T-helper 9 cell (primary cell): ENCODE results near the gene AOAH.
"Not testable (repeated sequence)": the region's sequence is repeated elsewhere in the genome, so short reads cannot be mapped to it uniquely, and the experiment has no call there.

Experiments used
- DNase-seq: peaks from one replicate; pipeline ENCODE4 v3.0.0-alpha.2; 2020

AOAH gene

GRCh38 chr7:36535866-36536664, 188.2 kb downstream of the AOAH start:
- no peak for DNase-seq

DNA sequence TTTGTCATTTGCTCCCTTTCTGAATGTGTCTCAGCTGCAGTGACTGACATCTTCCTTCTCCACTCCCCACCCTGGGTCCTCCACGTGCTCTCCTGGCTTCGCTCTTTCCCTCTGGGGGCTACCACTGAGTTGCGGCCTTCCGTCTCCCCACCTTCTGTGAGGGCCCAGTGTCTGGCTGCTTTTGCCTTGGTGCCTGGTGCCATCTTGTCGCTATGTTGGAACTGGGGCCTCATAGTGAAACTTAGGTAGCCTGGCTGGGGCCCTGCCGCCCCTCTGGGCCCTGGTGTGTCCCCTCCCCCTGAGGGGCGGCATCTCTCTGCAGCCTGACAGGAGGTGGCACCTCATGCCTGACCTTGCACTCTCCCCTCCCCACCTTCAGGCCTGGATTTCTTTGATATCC, 190.6 kb downstream of the AOAH start:
- DNase-seq, result no peak

GRCh38 chr7:36532981-36533499, 191.3 kb downstream of the AOAH start:
- DNase-seq, result no peak

DNA sequence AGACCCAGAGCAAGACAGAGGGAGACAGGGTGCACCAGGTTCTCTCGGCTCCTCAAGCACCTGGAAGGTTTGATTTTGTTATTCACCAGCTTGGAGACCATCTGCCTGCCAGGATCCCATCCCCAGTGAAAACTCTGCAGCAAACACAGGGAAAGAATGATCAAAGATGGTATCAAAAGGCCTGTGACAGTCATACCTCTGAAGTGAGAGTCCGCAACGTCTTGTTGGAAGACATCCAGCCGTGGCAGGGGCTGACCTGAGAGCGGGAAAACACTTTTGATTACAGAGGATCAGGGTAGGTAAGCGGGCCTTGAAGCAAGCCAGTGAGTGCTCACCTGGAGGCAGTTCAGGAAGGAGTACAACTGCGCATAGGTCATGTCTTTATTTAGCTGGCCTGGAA, 192.3 kb downstream of the AOAH start:
- DNase-seq, result no peak

DNA sequence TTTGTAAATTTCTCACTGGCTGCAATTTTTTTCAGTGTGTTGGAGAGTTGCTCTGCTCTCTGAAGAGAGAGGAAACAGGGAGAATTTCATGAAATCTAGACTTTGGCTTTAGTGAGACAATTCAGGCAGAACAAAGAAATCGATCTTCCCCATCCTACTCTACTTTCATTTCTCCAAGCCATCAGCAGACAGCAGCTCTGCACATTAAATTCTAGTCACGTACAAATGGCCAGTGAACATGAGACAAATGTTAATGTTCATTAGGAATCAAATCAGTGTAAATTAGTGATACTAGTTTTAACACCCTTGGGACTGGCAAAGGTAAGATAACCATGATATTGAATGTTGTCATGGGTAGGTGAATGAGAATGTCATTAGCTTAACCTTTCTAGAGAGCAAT, 193.8 kb downstream of the AOAH start:
- no peak for DNase-seq

GRCh38 chr7:36527549-36527913, 196.8 kb downstream of the AOAH start:
- no peak for DNase-seq

DNA sequence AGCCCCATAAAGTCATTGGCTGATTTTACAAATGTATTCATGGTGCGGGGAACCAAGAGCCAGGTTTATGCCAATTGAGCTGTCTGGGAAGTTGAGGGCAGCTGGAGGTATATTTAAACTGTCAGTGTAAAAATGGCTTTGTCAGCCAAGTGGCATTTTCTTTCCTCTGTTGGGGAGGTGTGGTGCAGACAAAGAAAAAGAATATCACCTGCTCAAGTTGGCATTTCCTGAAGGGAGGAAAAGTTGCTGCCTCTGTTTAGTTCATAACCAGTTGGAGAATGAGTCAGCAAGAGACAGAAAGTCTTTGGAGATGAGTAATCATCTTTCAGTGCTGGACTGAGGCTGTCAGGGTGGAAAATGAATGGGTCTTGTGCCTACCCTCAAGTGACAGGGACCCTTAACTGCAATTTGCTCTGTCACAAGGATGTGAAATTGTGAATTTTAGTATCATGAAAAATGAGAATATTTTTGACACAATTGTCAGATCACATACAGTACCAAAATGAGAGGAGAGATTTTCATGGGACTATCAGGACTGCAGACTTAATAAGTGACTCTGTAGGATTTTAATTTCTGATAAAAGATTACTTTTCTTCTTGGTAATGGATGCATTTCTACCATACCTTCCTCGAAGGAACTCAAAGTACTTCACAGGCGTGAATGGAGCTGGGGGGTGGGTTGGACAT, 197.3 kb downstream of the AOAH start:
- no peak for DNase-seq

GRCh38 chr7:36523371-36524101, 200.8 kb downstream of the AOAH start:
- no peak for DNase-seq

GRCh38 chr7:36522453-36523007, 201.8 kb downstream of the AOAH start:
- no peak for DNase-seq

GRCh38 chr7:36521911-36522310, 202.4 kb downstream of the AOAH start:
- no peak for DNase-seq

DNA sequence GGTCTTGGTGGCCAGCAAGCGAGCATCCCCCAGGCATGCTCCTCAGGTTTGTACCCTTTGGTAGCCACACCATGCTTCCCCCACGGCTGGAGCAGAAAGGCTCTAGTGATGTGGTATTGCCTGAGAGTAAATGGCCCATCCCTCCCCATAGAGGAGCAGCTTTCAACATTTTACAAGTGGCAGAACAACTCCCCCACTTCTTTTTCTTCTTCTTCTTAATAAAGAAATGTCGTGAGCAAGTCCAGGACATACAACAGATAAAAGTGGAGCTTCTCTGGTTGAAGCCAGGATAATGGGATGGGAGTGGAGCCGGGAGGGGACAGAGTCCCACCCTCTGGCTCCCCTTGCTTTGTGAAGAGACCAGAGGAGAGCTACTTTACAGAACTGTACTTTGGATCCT, 203.2 kb downstream of the AOAH start:
- DNase-seq, result no peak

GRCh38 chr7:36515847-36516246, 208.4 kb downstream of the AOAH start:
- DNase-seq, result no peak

GRCh38 chr7:36514289-36515243, 209.7 kb downstream of the AOAH start:
- no peak for DNase-seq

- DNase-seq, result no peak
These were observed 210.9 kb downstream of the AOAH start for GRCh38 chr7:36513393-36513792.

GRCh38 chr7:36512616-36513015, 211.7 kb downstream of the AOAH start:
- DNase-seq, result no peak

DNA sequence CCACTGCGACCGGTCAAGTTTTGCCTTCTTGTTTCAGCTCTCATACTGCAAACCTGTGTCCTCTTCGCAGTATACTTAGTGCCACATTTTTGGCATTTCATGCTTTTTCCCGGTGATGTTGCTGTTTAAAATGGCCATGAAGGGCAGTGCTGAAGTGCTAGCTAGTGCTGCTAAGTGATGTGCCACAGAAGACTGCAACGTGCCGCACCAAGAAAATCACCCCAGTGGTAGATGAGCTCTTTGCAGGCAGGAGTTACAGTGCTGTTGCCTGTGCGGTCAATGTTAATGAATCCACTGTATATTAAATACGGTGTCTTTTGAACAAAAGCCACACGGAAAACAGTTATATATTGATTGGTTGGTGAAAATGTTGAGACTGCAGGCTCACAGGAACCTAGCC, 214.3 kb downstream of the AOAH start:
- DNase-seq, result no peak

- DNase-seq, result no peak
These were observed 216.5 kb downstream of the AOAH start for GRCh38 chr7:36507475-36508440.

DNA sequence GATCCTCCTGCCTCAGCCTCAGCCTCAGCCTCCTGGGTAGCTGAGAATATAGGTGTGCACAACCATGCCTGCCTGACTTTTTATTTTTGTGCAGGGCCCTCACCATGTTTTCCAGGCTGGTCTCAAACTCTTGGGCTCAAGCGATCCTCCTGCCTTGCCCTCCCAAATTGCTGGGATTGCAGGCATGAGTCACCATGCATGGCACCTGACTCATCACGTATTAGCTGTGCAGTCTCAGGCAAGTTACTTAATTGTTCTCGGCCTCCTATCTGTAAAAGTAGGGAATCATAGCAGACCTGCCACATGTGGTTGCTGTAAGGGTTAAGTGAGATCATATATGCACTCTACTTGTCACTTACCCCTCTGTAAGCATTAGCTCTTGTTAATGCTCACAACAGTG, 217.5 kb downstream of the AOAH start:
- no peak for DNase-seq

DNA sequence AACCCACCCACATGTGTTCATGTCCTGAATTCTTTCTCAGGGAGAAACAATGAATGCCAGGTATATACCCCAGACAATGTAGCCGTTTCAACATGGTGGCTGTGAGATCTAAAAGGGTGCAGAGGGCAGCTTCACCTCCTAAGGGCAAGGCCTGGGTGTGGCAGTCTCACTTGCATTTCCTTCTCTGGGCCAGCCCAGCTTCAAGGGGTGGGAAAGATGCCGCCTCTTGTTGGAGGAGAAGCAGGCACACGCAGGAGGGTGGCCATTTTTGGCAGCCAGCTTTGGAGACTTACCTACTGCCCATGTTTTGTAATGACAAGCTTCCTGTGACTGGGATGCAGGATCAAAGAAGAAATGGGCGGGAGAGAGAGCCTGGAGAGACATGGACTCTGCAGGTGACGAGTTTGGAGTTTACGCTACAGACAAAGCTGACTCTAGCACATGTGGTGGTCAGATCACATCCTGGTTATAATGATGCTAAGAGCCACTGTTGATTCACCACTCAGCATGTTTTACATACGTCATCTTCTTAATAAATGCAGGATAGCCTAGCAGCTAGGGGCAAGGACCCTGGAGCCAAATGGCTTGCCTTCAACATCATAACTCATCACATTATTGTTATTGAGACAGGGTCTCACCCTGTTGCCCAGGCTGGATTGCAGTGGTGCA, 218.0 kb downstream of the AOAH start:
- no peak for DNase-seq

DNA sequence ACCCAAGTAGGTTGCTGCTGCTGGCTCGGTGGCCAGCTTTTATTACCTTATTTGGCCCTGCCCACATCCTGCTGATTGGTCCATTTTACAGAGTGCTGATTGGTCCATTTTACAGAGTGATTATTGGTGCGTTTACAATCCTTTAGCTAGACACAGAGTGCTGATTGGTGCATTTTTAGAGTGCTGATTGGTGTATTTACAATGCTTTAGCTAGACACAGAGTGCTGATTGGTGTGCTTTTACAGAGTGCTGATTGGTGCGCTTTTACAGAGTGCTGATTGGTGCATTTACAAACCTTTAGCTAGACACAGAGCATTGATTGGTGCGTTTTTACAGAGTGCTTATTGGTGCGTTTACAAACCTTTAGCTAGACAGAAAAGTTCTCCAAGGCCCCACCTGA, 219.7 kb downstream of the AOAH start:
- not testable (repeated sequence) for DNase-seq
